Nephron progenitor cell (in vitro differentiated cells): Measurements from ENCODE around the gene DBH.
A peak's percentile ranks its signal among the peaks of the same experiment; 100 is the strongest.

Experiments
- DNase-seq: peaks from one replicate; pipeline ENCODE4 v3.0.0; 2021
- H3K27ac Mint-ChIP-seq: 2 replicates; pipeline ENCODE4 v1.8.0; 2021; ENCODE audit warnings: mild to moderate bottlenecking, moderate library complexity, mixed read lengths
- H3K27me3 Mint-ChIP-seq: 2 replicates; pipeline ENCODE4 v1.8.0; 2021; ENCODE audit warnings: mild to moderate bottlenecking, low read depth, mixed read lengths; ENCODE audit not compliant: poor library complexity
- H3K36me3 Mint-ChIP-seq: 2 replicates; pipeline ENCODE4 v1.8.0; 2021; ENCODE audit warnings: low read depth, mixed read lengths
- H3K4me1 Mint-ChIP-seq: 2 replicates; pipeline ENCODE4 v1.8.0; 2021; ENCODE audit warnings: mixed read lengths
- H3K4me3 Mint-ChIP-seq: 2 replicates; pipeline ENCODE4 v1.8.0; 2021; ENCODE audit warnings: mild to moderate bottlenecking, moderate library complexity, mixed read lengths
- H3K9me3 Mint-ChIP-seq: 2 replicates; pipeline ENCODE4 v1.8.0; 2021; ENCODE audit warnings: mild to moderate bottlenecking, moderate library complexity, mixed read lengths
- CTCF ChIP-seq: fragments of 200-600 bp; sonication (generic); IDR thresholded peaks from 2 replicates; pipeline ENCODE4 v1.5.0; 2021; ENCODE audit warnings: antibody characterized with exemption

Gene DBH

GRCh38 chr9:133683586-133684120, 47.5 kb downstream of the DBH start:
- TF ChIP-seq CTCF: no peak
- H3K27ac Mint-ChIP-seq: peak overlapping the region; percentile 66
- H3K4me1 Mint-ChIP-seq: peaks cover 55% of the 10 kb centered on the region
- no peak overlapping the region for H3K4me3 Mint-ChIP-seq
- H3K27me3 Mint-ChIP-seq: peaks cover 3% of the 10 kb centered on the region
- no peaks in the 10 kb centered on the region for H3K9me3 Mint-ChIP-seq
- no peaks in the 10 kb centered on the region for H3K36me3 Mint-ChIP-seq
- DNase-seq: no peak

DNA sequence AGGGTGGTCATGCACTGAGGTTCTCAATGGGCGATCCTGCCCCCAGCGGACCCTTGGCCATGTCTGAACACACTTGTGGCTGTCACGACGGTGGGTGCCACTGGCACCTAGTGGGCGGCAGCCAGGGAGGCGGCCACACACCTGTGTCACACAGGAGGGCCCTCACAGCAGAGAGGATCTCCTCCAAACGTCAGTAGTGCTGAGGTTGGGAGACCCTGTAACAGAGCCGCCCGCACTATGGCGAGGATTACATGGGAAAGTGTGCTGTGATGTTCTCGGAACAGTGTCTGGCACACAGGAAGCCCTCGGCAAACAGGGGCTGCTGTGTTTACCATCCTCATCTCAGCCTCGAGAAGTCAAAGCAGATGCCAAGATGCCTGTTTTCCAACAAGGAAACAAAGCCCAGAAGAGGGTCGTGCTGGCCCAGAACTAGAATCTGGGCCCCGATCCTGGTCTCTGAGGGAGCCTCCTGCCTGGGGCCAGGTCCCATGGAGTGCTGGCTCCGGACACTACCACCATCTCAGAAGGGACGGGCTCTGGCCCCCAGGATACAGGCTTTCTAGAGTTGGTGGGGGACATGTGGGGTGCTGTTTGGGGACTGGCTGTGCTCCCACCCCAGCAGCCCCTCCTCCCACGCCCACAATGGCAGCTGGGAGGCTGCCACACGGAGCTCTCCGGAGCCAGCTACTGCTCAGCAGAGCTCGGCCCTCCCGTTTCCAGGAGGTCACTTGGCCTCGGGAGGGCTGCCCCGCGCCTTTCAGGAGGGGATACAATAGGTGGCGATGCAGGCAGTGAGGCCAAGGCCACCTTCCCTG, 48.2 kb downstream of the DBH start:
- H3K4me1 Mint-ChIP-seq: peaks cover 55% of the 10 kb centered on the region
- peaks cover 3% of the 10 kb centered on the region for H3K27me3 Mint-ChIP-seq
- H3K9me3 Mint-ChIP-seq: no peaks in the 10 kb centered on the region
- no peak for TF ChIP-seq CTCF
- peak overlapping the region; percentile 66 for H3K27ac Mint-ChIP-seq
- H3K36me3 Mint-ChIP-seq: no peaks in the 10 kb centered on the region
- no peak overlapping the region for H3K4me3 Mint-ChIP-seq
- DNase-seq: no peak

DNA sequence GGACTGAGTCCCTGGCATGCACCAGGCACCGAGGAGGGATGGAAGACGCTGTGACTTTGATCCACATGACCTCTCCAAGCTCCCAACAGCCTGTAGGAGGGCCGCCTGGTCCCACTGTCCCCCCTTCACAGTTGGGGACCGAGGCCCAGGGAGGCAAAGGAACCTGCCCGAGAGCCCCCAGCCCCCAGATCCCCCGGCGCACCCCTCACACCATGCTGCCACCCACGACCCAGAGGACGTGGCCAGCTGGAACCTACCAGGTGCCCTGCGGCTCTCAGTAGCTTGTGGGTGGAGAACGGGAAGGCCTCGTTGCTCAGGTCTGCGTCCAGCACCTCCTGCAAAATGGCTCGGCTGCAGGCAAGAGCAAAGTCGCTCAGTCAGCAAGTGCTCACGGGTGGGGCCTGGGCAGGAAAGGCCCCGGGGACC, 48.8 kb downstream of the DBH start:
- Mint-ChIP-seq H3K9me3 (no peaks in the 10 kb centered on the region), H3K4me3 (no peak overlapping the region), H3K27ac (no peak overlapping the region)

GRCh38 chr9:133685653-133686609, 49.8 kb downstream of the DBH start:
- Mint-ChIP-seq H3K4me3 (no peak overlapping the region), H3K9me3 (no peaks in the 10 kb centered on the region), H3K4me1 (peaks cover 48% of the 10 kb centered on the region), H3K27me3 (peaks cover 3% of the 10 kb centered on the region), H3K36me3 (no peaks in the 10 kb centered on the region), H3K27ac (no peak overlapping the region)
- no peak for DNase-seq
- TF ChIP-seq CTCF: no peak

More for the DNA sequence above, 48.8 kb downstream of the DBH start:
- Mint-ChIP-seq H3K36me3 (no peaks in the 10 kb centered on the region), H3K27me3 (peaks cover 3% of the 10 kb centered on the region), H3K4me1 (peaks cover 53% of the 10 kb centered on the region)
- no peak for DNase-seq
- no peak for TF ChIP-seq CTCF

DNA sequence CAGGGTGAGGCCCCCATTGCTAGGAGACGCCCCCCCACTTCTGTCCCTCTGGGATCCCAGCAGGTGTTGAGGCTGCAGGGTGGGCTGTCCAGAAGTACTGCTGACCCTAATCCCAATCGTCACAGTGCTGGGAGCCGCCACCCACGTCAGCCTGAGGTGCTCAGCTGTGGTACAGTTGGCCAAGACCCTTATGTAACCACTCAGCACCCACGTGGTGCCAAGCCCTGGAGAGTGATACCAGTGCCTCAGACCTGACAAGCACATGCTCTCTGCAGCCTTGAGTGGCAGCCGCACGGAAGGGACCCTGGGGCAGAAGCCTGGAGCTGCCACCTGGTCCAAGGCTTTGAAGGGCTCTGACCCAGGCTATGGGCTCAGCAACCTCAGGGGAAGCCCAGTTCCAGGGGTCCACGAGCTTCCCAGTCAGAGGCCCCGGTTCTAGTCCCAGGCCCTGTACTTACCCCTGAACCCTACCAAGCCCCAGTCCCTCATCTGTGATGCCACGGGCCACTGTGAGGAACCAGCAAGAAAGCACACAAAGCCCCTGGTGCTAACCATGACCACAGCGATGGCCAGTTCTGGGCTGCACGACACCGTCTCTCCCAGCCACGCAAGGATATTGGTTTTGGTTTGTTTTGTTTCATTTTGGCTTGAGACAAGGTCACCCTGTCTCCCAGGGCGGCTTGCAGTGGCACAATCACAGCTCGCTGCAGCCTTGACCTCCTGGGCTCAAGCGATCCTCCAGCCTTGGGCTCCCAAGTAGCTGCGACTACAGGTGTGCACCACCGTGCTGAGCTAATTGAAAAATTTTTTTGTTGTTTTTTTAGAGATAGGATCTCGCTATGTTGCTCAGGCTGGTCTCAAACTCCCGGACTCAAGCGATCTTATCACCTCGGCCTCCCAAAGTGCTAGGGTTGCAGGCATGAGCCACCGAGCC, 50.7 kb downstream of the DBH start:
- H3K9me3 Mint-ChIP-seq: no peaks in the 10 kb centered on the region
- H3K36me3 Mint-ChIP-seq: no peaks in the 10 kb centered on the region
- no peak for TF ChIP-seq CTCF
- peaks cover 3% of the 10 kb centered on the region for H3K27me3 Mint-ChIP-seq
- DNase-seq: no peak
- peaks cover 50% of the 10 kb centered on the region for H3K4me1 Mint-ChIP-seq
- H3K27ac Mint-ChIP-seq: no peak overlapping the region
- no peak overlapping the region for H3K4me3 Mint-ChIP-seq
